Stimulated activated CD8-positive, alpha-beta memory T cell treated with anti-CD3 and anti-CD28 coated beads, Interleukin-7, amount 100 ng/mL, for 1 hour (primary cell): ENCODE measurements around the gene TMEM167A.

Experiments used
- DNase-seq, 2 donors: peaks; one replicate each; pipeline ENCODE4 v3.0.0-alpha.2; 2020; ENCODE audit warnings: low read depth in 2 of 2

Gene TMEM167A, protein sequence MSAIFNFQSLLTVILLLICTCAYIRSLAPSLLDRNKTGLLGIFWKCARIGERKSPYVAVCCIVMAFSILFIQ

DNA sequence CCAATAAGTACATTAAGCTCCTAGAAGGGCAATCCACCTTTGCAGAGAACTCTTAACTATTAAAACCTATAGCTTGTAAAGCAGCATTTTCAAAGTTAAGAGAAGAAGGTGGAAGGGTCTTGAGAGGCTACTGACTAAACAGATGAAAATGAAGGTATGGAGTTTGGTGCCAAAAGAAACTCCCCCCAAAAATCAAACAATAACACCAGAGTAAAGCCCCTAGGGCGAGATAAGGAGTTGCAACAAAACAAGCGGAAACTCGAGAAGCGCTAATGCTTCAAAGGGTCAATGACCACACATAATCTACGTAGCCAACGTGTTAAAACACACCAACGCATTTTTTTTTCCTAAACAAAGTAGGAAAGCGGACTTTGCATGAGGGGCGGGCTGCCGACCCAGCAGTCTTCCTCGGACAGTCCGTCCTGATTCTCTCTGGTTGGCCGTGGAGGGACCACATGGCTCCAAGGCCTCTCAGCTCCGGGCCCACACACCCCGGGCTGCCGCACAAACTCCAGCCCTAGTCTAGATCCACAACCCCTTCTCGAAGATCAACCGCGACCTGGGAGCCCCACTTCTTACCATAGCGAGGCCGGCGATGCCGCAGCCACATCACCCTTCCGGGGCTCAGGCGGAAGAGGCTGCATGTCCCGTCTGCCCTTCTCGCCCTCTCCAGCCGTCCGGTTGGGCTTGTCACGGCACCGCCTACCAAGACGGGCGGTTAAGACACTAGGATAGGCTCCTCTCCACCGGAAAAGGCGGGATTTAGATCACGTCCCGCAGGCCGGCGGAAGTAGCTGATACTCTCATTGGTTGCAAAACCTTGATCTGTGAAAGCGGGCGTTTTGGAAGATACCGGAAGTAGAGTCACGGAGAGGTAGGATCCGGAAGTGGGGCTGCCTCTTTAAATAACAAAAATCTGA lies at the start of gene TMEM167A, which contains the start of gene XRCC4:
TMEM167A (minus strand) TSS at position 653 of the 920 bp plus-strand sequence; CDS start at position 582, 71 bp downstream.
XRCC4 (plus strand) TSS at position 806 of the 920 bp plus-strand sequence. CDS start 27,373 bp downstream, outside the sequence.
- peak; percentile 83 to 88 for DNase-seq

DNA sequence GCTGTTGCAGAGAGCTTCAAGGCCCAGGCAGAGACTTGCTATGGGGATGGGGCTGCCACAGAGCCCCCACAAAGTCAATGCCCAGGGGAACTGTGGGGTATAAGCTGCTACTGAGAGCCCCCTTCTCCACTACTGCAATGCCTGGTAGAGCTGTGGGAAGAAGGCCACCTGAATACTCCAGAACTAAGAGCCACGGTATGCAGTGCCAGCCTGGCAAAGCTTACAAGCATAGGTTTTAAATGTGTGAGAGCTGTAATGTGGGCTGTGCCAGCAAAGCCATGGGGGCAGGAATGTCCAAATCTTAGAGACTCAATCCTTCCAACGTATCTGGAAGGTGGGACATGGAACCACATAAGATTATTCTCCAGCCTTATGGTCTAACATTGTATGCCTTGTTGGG lies 49.3 kb upstream of the TMEM167A start:
- DNase-seq = no peak

GRCh38 chr5:83125560-83125959 lies 48.4 kb upstream of the TMEM167A start:
- no peak for DNase-seq

DNA sequence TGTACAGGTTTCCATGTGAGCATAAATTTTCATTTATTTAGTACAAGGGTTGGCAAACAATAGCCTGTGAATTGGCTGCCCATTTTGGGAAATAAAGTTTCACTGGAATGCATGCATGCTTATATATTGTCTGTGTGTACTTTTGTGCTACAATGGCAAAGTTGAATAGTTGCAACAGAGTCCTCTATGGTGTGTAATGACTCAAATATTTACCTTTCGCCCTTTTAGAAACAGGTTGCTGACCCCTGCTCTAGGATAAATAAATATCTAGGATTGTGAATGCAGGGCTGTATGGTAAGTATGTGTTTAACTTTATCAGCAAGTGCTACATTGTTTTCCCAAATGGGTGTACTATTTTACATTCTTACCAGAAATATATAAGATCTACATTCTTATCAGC lies 47.4 kb upstream of the TMEM167A start:
- DNase-seq = no peak

DNA sequence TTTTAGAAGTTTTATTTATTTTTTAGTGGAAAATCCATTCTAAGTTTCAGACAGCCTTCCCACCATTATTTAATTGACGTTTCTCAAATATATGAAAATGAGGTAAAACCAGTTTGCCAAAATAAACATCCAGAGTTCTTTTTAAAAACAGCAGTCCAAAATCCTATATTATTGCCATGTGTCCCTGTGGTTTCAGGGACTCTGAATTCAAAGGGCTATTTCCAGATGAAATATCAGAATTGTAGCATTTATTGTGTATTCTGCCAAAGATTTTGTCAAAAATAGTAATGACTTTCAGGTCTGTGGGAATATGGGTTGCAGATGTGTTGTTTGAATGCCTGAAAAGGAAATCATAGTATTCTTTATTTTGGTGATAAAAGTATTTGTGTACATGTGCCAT lies 41.8 kb upstream of the TMEM167A start:
- DNase-seq = no peak

DNA sequence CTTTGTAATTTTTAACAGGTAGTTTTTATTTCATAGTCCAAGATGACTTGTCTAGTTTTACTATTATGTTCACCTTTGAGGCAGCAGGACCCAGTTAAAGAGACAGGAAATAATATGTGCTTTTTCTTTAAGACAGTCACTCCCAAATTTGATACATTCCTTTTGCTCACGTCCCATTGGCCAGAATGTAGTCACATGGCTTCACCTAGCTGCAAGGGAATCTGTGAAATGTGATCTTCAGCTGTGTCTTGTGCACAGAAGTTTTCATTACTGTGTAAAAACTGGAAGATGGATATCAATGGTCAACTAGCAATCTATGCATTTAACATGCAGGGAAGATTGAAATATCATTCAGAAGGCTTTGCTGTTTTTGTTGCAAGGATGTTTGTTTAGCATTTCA lies 41.3 kb upstream of the TMEM167A start:
- no peak for DNase-seq

- DNase-seq = no peak
Measured at GRCh38 chr5:83115816-83116215, 38.6 kb upstream of the TMEM167A start.

GRCh38 chr5:83109380-83109779 lies 32.2 kb upstream of the TMEM167A start:
- no peak for DNase-seq

DNA sequence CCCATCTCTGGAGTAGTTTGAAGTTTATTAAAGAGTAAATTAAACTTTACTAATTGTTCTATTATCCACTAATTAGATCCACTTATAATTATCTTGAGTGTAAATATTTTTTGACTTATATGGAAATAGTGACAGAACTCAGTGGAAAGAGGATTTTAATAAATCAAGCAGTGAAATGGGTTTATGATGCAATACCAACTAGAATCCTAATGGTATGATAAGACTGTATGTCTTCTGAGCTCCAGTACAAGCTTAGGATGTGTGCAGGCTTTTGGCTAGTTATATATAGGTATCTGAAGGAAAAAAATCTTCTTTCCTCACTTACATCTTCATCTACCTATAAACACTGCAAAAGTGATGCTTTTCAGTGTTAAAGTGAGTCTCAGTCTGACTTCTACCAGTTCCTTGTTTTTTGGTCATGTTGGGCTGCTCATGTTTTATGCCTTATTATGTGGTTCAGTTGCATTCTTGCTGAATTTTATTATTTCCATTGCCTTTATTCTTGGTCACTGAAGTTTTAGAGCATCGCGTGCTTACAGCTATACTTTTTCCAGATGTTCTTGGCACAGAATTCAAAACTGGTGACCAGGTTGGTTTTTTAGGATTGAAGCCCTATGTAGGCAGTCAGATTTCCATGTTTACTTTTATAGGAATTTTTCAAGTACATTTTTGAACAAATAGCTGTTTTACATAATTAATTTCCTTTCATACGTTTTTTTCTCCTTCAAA lies 30.7 kb upstream of the TMEM167A start:
- DNase-seq = no peak

- no peak for DNase-seq
Measured at GRCh38 chr5:83104021-83104420, 26.8 kb upstream of the TMEM167A start.

GRCh38 chr5:83102364-83102980 lies 25.3 kb upstream of the TMEM167A start:
- DNase-seq = no peak

- DNase-seq = no peak
Measured at GRCh38 chr5:83101514-83101913, 24.3 kb upstream of the TMEM167A start.

GRCh38 chr5:83099445-83099844 lies 22.3 kb upstream of the TMEM167A start:
- DNase-seq = no peak

GRCh38 chr5:83099001-83099400 lies 21.8 kb upstream of the TMEM167A start:
- no peak for DNase-seq

- DNase-seq = no peak
Measured at GRCh38 chr5:83097689-83098231, 20.6 kb upstream of the TMEM167A start.

DNA sequence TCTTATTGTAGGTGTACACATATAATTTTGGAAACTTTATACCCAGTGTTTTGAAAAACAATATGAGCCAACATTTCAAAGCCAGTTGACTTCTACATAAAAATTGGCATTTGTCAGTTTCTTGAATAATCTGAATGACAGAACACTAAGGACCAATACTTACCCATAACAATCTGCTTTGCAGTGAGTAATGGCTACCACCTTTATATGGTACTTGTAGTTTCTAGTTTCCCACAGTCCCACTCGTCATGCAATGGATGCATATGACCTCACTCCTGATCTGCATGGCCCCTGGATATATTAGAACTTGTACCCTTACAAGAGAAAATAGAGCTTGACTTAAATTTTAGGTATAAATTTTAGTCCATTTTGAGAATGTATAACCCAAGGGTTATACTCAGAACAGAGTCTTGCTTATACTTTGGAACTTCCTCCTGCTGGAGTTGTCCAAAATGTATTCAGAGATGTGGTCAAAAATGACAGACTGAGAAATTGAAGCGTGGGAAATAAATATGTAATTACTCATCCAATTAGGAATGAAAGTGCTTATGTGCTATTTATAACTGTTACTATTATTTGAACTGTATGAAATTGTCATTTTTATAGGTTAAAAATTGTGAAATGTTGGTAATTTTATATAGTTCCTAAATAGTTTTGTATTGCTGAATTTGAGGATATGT lies 19.6 kb upstream of the TMEM167A start:
- DNase-seq = no peak

DNA sequence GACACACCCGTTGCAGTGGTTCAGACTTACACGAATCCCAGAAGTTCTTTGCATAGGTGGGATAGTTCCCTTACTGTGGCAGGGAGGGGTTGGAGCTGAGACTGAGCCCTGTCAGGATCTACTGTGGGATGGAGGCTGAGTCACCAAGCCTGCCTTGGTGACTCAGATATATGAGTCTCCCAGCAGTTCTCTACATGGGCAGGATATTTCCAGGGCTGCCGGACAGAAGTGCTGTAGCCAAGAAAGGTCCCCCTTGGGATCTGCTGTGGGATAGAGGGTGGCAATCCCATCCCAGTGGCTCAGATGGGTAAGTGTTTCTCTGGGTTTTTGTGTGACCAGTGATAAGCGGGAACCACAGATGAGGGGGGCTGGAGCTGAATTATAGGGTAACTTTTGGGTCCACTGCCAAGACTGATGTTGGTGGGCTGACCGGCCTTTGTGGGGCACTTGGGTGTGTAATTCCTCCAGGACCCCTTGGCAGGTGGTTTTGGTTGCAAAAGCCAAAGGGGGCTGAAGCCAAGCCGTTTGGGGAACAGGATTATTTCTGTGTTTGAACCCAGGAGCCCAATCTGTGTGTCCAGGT lies 18.9 kb upstream of the TMEM167A start:
- no peak for DNase-seq

- DNase-seq = no peak
Measured at GRCh38 chr5:83095163-83095956, 18.2 kb upstream of the TMEM167A start.

DNA sequence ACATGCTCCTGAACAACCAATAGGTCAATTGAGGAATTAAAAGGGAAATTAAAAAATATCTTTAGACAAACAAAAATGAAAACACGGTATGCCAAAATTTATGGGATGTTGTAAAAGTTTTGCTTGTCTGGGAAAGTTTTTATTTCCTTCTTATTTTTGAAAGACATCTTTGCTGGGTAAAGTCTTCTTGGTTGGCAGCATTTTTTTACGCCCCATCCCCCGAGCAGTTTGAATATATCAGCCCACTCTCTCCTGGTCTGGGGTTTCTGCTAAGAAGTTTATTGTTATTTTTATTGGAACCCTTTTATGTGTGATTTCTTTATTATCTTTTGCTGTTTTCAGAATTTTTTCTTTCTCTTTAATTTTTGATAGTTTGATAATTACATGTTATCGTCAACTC lies 16.5 kb upstream of the TMEM167A start:
- no peak for DNase-seq

DNA sequence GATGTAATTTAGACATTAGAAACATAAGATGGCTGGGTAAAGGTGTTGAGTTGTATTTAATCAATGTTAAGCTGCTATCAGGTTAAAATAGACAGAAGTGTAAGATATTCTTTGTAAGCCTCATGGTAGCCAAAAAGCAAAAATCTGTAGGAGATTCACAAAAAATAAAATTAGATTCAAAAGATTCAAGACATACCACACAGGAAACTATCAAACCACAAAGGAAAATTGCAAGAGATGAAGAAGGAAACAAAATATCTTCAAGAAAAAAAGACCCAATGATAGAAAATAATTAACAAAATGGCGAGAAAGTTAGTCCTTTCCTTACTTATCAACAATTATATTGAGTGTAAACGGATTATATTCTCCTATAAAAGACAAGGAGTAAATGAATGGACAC lies 15.4 kb upstream of the TMEM167A start:
- no peak for DNase-seq
